ENCODE results near the gene FAIM2.
"Not testable (repeated sequence)": the region's sequence is repeated elsewhere in the genome, so short reads cannot be mapped to it uniquely, and the experiment has no call there.

The FAIM2 gene

GRCh38 chr12:49877066-49877465 is 26.6 kb downstream of the FAIM2 start:
- no peak for DNase-seq

DNA sequence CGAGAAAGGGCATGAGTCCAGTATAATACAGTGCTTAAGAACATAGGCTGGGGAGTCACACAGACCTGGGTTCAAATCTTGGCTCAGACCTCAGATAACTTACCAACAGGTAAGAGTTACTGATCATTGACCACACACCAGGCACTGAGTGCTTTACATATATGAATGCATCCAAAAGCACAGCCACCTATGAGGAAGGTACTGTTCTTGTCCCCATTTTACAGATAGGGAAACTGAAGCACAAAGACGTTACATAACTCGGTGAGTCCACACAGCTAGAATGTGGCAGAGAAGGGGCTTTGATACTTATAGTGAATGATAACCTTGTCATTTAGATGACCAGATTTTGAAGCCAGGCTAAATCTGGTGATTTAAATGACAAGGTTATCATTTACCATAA is 27.6 kb downstream of the FAIM2 start:
- no peak for DNase-seq

GRCh38 chr12:49875115-49875720 is 28.5 kb downstream of the FAIM2 start:
- no peak for DNase-seq

- no peak for DNase-seq
Observed at GRCh38 chr12:49874142-49874897, 29.4 kb downstream of the FAIM2 start.

- DNase-seq = no peak
Observed at GRCh38 chr12:49873361-49873934, 30.3 kb downstream of the FAIM2 start.

DNA sequence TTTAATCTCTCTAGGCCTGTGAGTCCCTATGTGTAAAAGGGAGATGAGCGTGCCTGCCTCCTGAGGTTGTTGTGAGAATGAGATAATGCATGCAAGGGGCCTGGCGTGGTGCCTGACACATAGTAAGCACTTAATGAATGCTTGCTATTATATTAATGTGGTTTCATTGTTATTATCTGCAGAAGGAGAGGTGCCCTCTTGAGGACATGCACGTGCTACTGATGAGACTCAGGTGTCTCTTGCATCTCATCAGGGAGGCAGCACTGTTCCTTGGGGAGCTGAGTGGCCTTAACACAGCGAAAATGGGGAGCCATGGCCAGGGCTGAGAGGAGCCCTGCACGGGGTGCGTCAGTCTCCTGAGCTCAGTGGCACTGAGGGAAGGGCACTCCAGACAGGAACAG is 30.9 kb downstream of the FAIM2 start:
- no peak for DNase-seq

GRCh38 chr12:49872381-49872780 is 31.3 kb downstream of the FAIM2 start:
- no peak for DNase-seq

GRCh38 chr12:49871811-49872251 is 31.9 kb downstream of the FAIM2 start:
- not testable (repeated sequence) for DNase-seq

GRCh38 chr12:49871263-49871561 is 32.5 kb downstream of the FAIM2 start:
- no peak for DNase-seq

- DNase-seq = no peak
Observed at GRCh38 chr12:49870501-49871262, 33.0 kb downstream of the FAIM2 start.

DNA sequence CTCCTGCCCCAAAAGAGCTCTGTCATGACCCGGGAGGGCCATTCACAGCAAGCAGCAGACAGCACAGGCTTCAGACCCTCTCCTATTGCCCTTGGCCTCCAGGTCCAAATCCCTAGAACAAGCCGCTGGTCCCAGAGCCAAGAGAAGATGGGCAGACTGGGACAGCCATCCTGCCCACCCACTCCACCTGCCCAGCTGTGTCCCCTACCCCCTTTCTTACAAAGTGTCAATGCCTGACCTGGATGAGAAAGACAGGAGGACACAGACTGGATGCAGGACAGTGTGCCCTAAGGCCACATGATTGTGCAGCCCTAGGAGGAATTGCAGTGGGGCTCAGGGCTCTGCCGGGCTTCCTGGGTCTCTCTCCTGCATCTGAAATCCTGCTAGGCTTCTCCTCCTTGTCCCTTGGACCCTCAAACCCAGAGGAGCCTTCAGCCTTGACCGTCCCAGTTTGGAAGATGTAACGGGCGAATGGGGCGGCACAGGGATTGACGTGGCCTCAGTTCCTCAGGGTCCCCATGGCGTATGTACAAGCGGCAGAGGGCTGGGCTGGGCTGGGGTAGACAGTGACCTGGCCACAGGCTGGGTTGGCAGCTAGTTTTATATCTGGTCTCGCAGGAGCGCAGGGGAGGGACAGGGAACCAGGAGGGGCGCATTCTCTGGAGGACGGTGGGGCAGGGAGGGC is 33.7 kb downstream of the FAIM2 start:
- DNase-seq = no peak

- no peak for DNase-seq
Observed at GRCh38 chr12:49868952-49869815, 34.5 kb downstream of the FAIM2 start.

- DNase-seq = no peak
Observed at GRCh38 chr12:49868449-49868848, 35.3 kb downstream of the FAIM2 start.

- no peak for DNase-seq
Observed at GRCh38 chr12:49867570-49868341, 35.9 kb downstream of the FAIM2 start.

- peak; percentile 26 for DNase-seq
Observed at GRCh38 chr12:49866859-49867569, 36.7 kb downstream of the FAIM2 start.

DNA sequence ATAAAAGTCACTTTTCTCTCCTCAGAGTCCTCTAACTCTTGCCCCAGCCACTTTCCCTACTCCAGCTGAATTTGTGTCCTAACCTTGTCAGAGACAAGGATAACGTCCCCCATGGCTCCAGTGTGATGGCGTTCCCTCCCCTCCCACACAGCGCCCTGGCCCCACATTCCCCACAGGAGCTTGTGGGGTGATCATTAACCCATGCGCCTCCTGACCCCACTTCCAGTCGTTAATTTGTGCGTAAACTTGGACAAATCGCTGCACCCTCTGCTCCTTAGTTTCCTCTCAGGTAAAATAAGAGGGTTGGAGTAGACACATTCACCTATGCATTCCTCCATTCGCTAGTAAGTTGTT is 37.9 kb downstream of the FAIM2 start:
- DNase-seq = no peak

- no peak for DNase-seq
Observed at GRCh38 chr12:49865109-49865781, 38.5 kb downstream of the FAIM2 start.

DNA sequence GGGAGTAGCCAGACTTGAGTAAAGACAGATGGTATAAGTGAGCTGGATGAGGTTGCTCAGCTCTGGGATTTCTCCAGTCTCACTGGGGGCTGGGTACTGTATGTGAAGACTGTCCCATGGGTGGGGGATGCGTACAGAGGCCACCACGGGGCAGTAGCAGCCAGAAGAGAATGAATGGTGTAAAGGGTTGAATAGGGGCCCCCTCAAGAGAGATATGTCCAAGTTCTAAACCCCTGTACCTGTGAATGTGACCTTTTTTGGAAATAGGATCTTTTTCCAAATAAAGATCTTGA is 39.0 kb downstream of the FAIM2 start:
- no peak for DNase-seq

DNA sequence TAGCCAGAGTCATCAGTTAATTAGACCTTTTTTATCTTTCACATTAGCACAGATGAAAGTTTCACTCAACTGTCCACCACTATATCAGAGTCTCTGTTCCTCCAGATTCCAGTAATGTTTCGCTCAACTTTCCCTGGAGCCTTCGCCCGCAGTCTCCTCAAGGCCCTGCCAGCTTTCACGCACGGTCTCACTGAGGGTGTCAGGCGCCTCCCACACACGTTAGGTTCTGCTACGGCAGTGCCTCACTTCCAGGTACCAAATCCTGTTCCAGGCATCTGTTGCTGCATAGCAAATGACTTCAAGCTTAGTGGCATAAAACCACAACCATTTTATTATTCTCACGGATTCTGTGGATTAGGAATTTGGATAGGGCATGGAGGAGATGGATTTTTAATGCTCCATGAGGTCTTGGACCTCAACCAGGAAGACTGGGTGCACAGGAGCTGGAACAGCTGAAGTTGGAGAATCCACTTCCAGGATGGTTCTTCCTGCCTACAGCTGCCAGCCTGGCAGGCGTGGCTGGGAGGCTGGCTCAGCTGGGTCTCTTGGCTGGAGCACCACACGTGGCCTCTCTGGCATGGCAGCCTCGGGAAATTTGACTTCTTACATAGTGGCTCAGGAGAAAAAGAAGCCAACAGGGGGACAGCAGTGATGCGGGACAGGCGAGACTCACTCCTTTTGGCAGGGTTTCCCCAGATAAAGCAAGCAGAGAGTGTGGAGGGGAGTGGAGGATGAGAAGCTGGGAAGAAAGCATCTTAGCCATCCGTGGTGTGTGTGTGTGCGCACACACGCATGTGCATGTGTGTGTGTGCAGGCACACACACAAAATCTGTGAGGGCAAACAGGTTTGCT is 39.5 kb downstream of the FAIM2 start:
- no peak for DNase-seq
